ENCODE data around the gene MGAT5B. TPM values are rescaled to one million over a fixed set of nuclear protein-coding genes. Genes with fewer than 3 reads are reported as not detected.

The MGAT5B gene
- total and polyA plus RNA-seq, 4 donors = 0.28 to 0.67 (median 0.46) TPM

DNA sequence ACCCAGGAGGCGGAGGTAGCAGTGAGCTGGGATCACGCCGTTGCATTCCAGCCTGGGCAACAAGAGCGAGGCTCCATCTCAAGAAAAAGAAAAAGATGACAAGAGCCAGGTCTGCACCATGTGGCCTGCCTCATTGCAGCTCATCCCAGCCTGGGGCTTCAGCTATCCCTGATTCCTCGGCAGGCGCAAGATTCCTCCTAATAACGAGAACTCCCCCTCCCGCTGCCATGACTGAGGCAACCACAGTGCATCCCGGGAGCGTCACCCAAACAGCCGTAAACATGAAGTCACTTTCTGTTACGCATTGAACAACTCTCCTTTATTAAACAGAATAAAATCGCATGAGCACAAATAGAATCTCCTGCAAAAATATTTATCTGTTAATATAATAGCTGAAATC, 120.6 kb downstream of the MGAT5B start:
- TF ChIP-seq, protein P1, sequence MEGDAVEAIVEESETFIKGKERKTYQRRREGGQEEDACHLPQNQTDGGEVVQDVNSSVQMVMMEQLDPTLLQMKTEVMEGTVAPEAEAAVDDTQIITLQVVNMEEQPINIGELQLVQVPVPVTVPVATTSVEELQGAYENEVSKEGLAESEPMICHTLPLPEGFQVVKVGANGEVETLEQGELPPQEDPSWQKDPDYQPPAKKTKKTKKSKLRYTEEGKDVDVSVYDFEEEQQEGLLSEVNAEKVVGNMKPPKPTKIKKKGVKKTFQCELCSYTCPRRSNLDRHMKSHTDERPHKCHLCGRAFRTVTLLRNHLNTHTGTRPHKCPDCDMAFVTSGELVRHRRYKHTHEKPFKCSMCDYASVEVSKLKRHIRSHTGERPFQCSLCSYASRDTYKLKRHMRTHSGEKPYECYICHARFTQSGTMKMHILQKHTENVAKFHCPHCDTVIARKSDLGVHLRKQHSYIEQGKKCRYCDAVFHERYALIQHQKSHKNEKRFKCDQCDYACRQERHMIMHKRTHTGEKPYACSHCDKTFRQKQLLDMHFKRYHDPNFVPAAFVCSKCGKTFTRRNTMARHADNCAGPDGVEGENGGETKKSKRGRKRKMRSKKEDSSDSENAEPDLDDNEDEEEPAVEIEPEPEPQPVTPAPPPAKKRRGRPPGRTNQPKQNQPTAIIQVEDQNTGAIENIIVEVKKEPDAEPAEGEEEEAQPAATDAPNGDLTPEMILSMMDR (IDR thresholded peaks at IDR 0.05; ENCODE audit: control extremely low read depth, extremely low read depth) = no peak
- no peaks in the 10 kb centered on the region for H3K36me3 ChIP-seq (ENCODE audit: control insufficient read depth in 4 of 4, insufficient read depth in 4 of 4, low read length in 4 of 4)
- H3K9ac ChIP-seq (ENCODE audit: insufficient read depth in 1 of 2, low read length in 2 of 2) = no peak overlapping the region
- no peak overlapping the region for H3K4me3 ChIP-seq
- ATAC-seq (ENCODE audit: insufficient read depth, low FRiP score) (no peak), DNase-seq (no peak)
- 89 to 91% methylated on average over 13 of the region's 13 CpGs for WGBS, 2 donors
- H3K4me1 ChIP-seq (ENCODE audit: control insufficient read depth in 5 of 5, insufficient read depth in 5 of 5, low read length in 5 of 5) = peaks cover 0 to 21% (median 0%) of the 10 kb centered on the region in 5 donors
- H3K27me3 ChIP-seq (ENCODE audit: control insufficient read depth in 3 of 3, insufficient read depth in 3 of 3, low read length in 2 of 3) = no peaks in the 10 kb centered on the region
- no peak overlapping the region for H3K27ac ChIP-seq (ENCODE audit: low read depth in 1 of 2, low read length in 1 of 2)
- H3K9me3 ChIP-seq (ENCODE audit: control insufficient read depth in 4 of 4, insufficient read depth in 3 of 4, low read length in 3 of 4) = no peaks in the 10 kb centered on the region

DNA sequence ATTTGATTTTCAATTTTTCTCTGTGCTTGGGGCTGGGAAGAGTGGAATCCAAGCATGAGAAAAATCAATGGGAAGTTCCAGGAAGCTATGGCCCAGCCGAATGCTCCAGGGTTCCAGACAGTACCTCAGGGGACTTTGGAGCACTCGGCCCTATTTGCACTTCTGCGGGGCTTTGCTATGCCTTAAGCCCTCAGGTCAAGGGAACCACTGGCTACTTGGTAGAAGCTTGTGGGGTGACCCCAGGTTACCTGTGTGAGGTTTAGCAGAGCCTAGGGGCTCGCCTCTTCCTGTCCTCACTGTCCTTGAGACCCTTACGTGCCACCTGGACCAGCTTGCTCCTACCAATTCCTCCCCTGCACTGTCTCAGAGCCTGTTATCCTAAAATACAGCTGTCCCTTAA, 121.3 kb downstream of the MGAT5B start:
- Histone ChIP-seq H3K9ac (ENCODE audit: insufficient read depth in 1 of 2, low read length in 2 of 2) (no peak overlapping the region), H3K27me3 (ENCODE audit: control insufficient read depth in 3 of 3, insufficient read depth in 3 of 3, low read length in 2 of 3) (no peaks in the 10 kb centered on the region), H3K4me1 (ENCODE audit: control insufficient read depth in 5 of 5, insufficient read depth in 5 of 5, low read length in 5 of 5) (peaks cover 0 to 21% (median 4%) of the 10 kb centered on the region in 5 donors), H3K4me3 (no peak overlapping the region), H3K27ac (ENCODE audit: low read depth in 1 of 2, low read length in 1 of 2) (no peak overlapping the region), H3K9me3 (ENCODE audit: control insufficient read depth in 4 of 4, insufficient read depth in 3 of 4, low read length in 3 of 4) (no peaks in the 10 kb centered on the region), H3K36me3 (ENCODE audit: control insufficient read depth in 4 of 4, insufficient read depth in 4 of 4, low read length in 4 of 4) (no peaks in the 10 kb centered on the region)
- ATAC-seq (ENCODE audit: insufficient read depth, low FRiP score) (no peak), DNase-seq (no peak)
- 63 to 88% methylated on average over 5 of the region's 5 CpGs for WGBS, 2 donors
- TF ChIP-seq, protein P1 (IDR thresholded peaks at IDR 0.05; ENCODE audit: control extremely low read depth, extremely low read depth) = no peak

DNA sequence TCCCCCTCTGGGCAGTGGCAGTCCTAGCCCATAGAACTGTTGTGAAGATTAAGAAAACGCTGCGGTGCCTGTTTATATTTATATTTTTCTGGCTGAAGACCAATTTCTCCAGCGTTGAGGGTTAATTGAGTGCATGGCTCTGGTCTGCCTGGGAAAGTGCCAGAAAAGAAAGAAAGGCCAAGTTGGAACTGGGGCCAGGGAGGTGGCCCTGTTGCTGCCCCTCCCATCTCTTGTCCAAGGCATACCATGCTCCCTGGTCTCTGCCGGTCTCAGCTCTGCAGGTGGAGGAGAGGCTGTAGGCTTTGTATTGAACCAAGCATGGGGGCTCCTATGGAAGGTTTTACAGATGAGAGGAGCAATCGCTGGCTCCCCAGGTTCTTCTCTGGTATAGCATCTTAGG, 124.7 kb downstream of the MGAT5B start:
- H3K27me3 ChIP-seq (ENCODE audit: control insufficient read depth in 3 of 3, insufficient read depth in 3 of 3, low read length in 2 of 3) = no peaks in the 10 kb centered on the region
- no peak for ATAC-seq (ENCODE audit: insufficient read depth, low FRiP score)
- DNase-seq = peak; percentile 57 to 87 (median 80)

More for the DNA sequence above, 124.7 kb downstream of the MGAT5B start:
- H3K9ac ChIP-seq (ENCODE audit: insufficient read depth in 1 of 2, low read length in 2 of 2) = no peak overlapping the region
- 43 to 75% methylated on average over 5 of the region's 5 CpGs for WGBS, 2 donors
- H3K4me1 ChIP-seq (ENCODE audit: control insufficient read depth in 5 of 5, insufficient read depth in 5 of 5, low read length in 5 of 5) = peaks cover 0 to 10% (median 4%) of the 10 kb centered on the region in 5 donors
- H3K4me3 ChIP-seq = no peak overlapping the region
- no peaks in the 10 kb centered on the region for H3K9me3 ChIP-seq (ENCODE audit: control insufficient read depth in 4 of 4, insufficient read depth in 3 of 4, low read length in 3 of 4)
- no peak overlapping the region for H3K27ac ChIP-seq (ENCODE audit: low read depth in 1 of 2, low read length in 1 of 2)
- no peaks in the 10 kb centered on the region for H3K36me3 ChIP-seq (ENCODE audit: control insufficient read depth in 4 of 4, insufficient read depth in 4 of 4, low read length in 4 of 4)
- TF ChIP-seq, protein P1 (IDR thresholded peaks at IDR 0.05; ENCODE audit: control extremely low read depth, extremely low read depth) = no peak
